GM12874 (cell line): Measurements from ENCODE around the gene HIVEP1.

Experiments used
- CTCF ChIP-seq: IDR thresholded peaks from 2 replicates; pipeline ENCODE4 v1.5.1; 2011; ENCODE audit warnings: low read depth, mild to moderate bottlenecking, control low read depth, low read length, moderate library complexity; ENCODE audit not compliant: insufficient read depth

HIVEP1 gene

GRCh38 chr6:12037798-12038197 is 25.7 kb downstream of the HIVEP1 start:
- no peak for TF ChIP-seq CTCF

- no peak for TF ChIP-seq CTCF
Measured at GRCh38 chr6:12039540-12040459, 27.7 kb downstream of the HIVEP1 start.

GRCh38 chr6:12047304-12047703 is 35.2 kb downstream of the HIVEP1 start:
- TF ChIP-seq CTCF = no peak

- TF ChIP-seq CTCF = no peak
Measured at GRCh38 chr6:12047792-12048432, 35.8 kb downstream of the HIVEP1 start.

- no peak for TF ChIP-seq CTCF
Measured at GRCh38 chr6:12048609-12049008, 36.5 kb downstream of the HIVEP1 start.

- no peak for TF ChIP-seq CTCF
Measured at GRCh38 chr6:12049165-12049564, 37.1 kb downstream of the HIVEP1 start.

- TF ChIP-seq CTCF = no peak
Measured at GRCh38 chr6:12051861-12052368, 39.8 kb downstream of the HIVEP1 start.
